Large intestine (tissue), 3 donors: Measurements from ENCODE around the gene TMEM131. TPM values are rescaled to one million over a fixed set of nuclear protein-coding genes. Genes with fewer than 3 reads are reported as not detected.
A peak's percentile ranks its signal among the peaks of the same experiment; 100 is the strongest.

Source experiments
- DNase-seq, 2 donors: peaks; one replicate each; pipeline versions ENCODE4 v3.0.0 to v3.0.0-alpha.2; 2013
- H3K27ac ChIP-seq: one replicate; pipeline ENCODE4 v1.5.1; 2013; ENCODE audit warnings: low read length
- H3K27me3 ChIP-seq: 2 replicates; pipeline ENCODE4 v1.6.1; 2013; ENCODE audit warnings: low read length; ENCODE audit not compliant: control insufficient read depth, insufficient read depth
- H3K36me3 ChIP-seq: 2 replicates; pipeline ENCODE4 v1.6.1; 2013; ENCODE audit warnings: low read length; ENCODE audit not compliant: control insufficient read depth, insufficient read depth
- H3K4me1 ChIP-seq: one replicate; pipeline ENCODE4 v1.6.1; 2013; ENCODE audit warnings: low read length; ENCODE audit not compliant: control insufficient read depth, insufficient read depth
- H3K4me3 ChIP-seq: one replicate; pipeline ENCODE4 v1.5.1; 2013; ENCODE audit warnings: low read length
- H3K9me3 ChIP-seq: one replicate; pipeline ENCODE4 v1.6.1; 2013; ENCODE audit warnings: mild to moderate bottlenecking, low read depth, low read length, moderate library complexity; ENCODE audit not compliant: control insufficient read depth
- WGBS: methylation state at CpG from one replicate; pipeline ENCODE4 v1.1.5; 2013; ENCODE audit warnings: low lambda C conversion rate; ENCODE audit not compliant: insufficient coverage; 5-methylcytosine and 5-hydroxymethylcytosine counted together
- polyA plus RNA-seq: library from polyadenylated mRNA; unstranded; fragments of 120-200 nt; gene quantifications from one replicate; pipeline ENCODE4 v1.2.1, GENCODE V29; 2013

Gene TMEM131
- polyA plus RNA-seq, 1 donor, result 41.2 TPM

DNA sequence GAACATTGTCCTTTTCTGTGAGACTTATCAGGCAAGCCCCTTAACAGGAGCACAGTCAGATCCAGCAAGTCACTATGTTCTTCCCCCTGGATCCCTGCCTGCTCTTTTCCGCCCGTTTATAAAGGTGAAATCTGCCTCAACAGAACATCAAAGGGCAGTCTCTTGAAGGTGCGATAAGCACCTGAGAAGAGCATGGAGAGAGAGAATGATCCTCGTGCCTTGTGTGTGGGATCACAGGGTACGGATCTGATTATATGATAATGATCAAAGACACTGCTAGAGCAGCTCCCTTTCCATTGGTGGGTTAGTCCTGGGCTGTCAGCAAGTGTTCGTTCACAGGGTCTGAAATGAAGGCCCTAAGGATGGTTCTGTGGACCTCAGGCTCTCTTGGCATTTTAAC lies 176.0 kb downstream of the TMEM131 start:
- Histone ChIP-seq H3K9me3 (no peaks in the 10 kb centered on the region), H3K4me1 (no peaks in the 10 kb centered on the region), H3K27ac (no peak overlapping the region), H3K36me3 (peaks cover 12% of the 10 kb centered on the region), H3K4me3 (no peak overlapping the region), H3K27me3 (no peaks in the 10 kb centered on the region)
- WGBS, result no CpG with 5 or more reads among the region's 6 CpGs
- DNase-seq, result peak in 1 of 2 donors; percentile 27

- Histone ChIP-seq H3K27me3 (no peaks in the 10 kb centered on the region), H3K36me3 (peaks cover 23% of the 10 kb centered on the region), H3K27ac (no peak overlapping the region), H3K4me1 (no peaks in the 10 kb centered on the region), H3K4me3 (no peak overlapping the region), H3K9me3 (no peaks in the 10 kb centered on the region)
- WGBS, result 100% methylated on average over 1 of the region's 2 CpGs
- no peak for DNase-seq
These were observed 179.3 kb downstream of the TMEM131 start for GRCh38 chr2:97816411-97816810.

- Histone ChIP-seq H3K4me3 (no peak overlapping the region), H3K9me3 (no peaks in the 10 kb centered on the region), H3K36me3 (peaks cover 47% of the 10 kb centered on the region), H3K4me1 (no peaks in the 10 kb centered on the region), H3K27ac (no peak overlapping the region), H3K27me3 (no peaks in the 10 kb centered on the region)
- 80% methylated on average over 2 of the region's 7 CpGs for WGBS
- no peak for DNase-seq
These were observed 182.8 kb downstream of the TMEM131 start for GRCh38 chr2:97812931-97813330.

DNA sequence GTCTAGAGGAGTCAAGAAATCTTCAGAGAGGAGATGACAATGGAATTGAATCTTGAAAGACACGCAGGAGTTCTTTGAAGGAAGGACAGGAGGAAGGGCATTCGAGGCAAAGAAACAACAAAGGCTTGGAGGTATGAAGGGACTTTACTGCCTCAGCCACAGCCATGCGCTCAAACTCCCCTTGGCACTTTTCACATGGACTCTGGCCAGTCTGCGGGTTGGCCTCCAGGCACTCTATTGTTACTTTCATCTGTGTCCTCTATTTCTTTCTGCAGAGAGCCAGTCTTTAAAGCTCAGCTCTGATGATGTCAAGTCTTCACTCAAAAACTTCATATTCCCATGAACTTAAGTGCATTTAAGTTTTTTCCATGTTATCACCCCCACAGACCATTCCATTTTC lies 186.9 kb downstream of the TMEM131 start:
- Histone ChIP-seq H3K27me3 (no peaks in the 10 kb centered on the region), H3K36me3 (peaks cover 45% of the 10 kb centered on the region), H3K27ac (no peak overlapping the region), H3K4me3 (no peak overlapping the region), H3K9me3 (no peaks in the 10 kb centered on the region), H3K4me1 (no peaks in the 10 kb centered on the region)
- DNase-seq, result no peak
- WGBS, result 86% methylated on average over 1 of the region's 4 CpGs

DNA sequence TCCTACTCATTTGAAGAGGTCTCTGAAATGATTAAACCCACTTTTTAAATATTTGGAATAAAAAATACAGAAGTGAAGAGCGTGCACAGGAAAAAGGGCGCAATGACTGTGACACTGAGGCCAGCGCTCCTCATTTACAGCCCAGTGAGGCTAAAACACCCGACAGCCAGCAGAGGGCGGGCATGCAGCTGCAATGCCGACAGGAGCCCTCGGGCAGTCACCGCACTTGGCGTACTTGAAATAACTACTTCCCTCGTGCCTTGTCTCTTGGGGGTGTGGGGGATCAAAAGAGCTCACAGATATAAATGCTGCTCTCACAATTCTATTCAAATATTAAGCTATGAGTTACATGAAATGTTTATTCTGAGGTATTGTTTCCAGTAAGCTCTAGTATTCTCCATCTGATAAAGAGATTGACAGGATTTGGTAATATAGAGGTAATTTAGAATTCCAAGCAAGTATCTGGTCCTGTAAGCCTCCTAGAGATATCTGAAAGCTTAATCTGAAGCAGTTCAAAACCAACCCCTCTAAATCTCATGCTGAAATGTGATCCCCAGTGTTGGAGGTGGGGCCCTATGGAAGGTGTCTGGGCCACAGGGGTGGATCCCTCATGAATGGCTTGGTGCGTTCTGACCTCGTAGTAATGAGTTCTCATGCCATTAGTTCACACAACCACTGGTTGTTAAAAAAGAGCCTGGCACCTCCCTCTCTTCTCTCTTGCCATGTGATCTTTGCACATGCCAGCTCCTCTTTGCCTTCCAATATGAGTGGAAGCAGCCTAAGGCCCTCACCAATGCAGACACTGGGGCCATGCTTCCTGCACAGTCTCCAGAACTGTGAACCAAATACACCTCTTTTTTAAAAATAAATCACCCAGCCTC lies 188.8 kb downstream of the TMEM131 start:
- H3K36me3 ChIP-seq, result peaks cover 48% of the 10 kb centered on the region

GRCh38 chr2:97805776-97806175 lies 190.0 kb downstream of the TMEM131 start:
- no peak overlapping the region for H3K27ac ChIP-seq
- no CpG with 5 or more reads among the region's 1 CpG for WGBS
- no peaks in the 10 kb centered on the region for H3K4me1 ChIP-seq
- peaks cover 44% of the 10 kb centered on the region for H3K36me3 ChIP-seq
- no peak overlapping the region for H3K4me3 ChIP-seq
- H3K9me3 ChIP-seq, result no peaks in the 10 kb centered on the region
- no peak for DNase-seq
- H3K27me3 ChIP-seq, result no peaks in the 10 kb centered on the region

More for the DNA sequence above, 188.8 kb downstream of the TMEM131 start:
- peak; percentile 68 to 75 for DNase-seq
- Histone ChIP-seq H3K4me1 (no peaks in the 10 kb centered on the region), H3K4me3 (no peak overlapping the region), H3K27me3 (no peaks in the 10 kb centered on the region), H3K9me3 (no peaks in the 10 kb centered on the region), H3K27ac (no peak overlapping the region)
- no CpG with 5 or more reads among the region's 12 CpGs for WGBS

DNA sequence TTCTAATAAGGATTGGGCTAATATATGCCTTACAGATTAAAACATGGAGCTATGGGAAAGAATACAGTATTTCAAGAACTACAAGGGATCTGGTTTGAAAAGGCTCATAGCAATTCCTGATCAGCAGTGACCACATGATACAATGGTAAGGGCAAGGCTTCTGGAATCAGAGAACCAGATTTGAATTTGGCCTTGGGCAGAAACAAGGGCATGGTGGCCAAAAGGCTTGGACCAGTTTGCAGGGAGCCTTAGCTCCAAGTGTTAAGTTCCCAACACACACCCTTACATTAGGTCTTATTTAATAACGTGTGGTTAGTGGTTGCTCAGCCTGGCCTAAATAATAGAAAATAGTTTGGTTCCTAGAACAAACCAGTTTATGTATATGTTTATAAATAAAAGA lies 194.7 kb downstream of the TMEM131 start:
- no CpG with 5 or more reads among the region's 1 CpG for WGBS
- no peak for DNase-seq
- Histone ChIP-seq H3K4me1 (no peaks in the 10 kb centered on the region), H3K9me3 (no peaks in the 10 kb centered on the region), H3K27ac (no peak overlapping the region), H3K27me3 (no peaks in the 10 kb centered on the region), H3K4me3 (no peak overlapping the region), H3K36me3 (peaks cover 33% of the 10 kb centered on the region)

DNA sequence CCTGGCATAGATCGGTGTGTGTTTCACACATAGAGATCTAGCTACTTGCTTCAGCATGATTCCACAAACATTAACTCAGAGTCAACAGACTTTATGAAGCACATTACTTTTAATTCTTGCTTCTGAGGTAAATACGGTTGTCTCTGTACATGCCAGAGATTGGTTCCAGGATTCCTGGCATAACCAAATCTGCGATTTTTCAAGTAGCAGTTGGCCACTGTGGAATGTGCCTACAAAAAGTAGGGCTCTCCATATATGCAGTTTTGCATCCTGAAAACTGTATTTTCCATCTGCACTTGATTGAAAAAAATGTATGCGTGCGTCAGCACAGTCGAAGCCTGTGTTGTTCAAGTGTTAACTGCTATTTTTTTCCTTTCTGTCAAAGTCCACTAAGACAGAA lies 197.3 kb downstream of the TMEM131 start:
- Histone ChIP-seq H3K4me3 (no peak overlapping the region), H3K4me1 (no peaks in the 10 kb centered on the region), H3K36me3 (peaks cover 32% of the 10 kb centered on the region), H3K9me3 (no peaks in the 10 kb centered on the region), H3K27ac (no peak overlapping the region), H3K27me3 (no peaks in the 10 kb centered on the region)
- no peak for DNase-seq
- 80% methylated on average over 1 of the region's 6 CpGs for WGBS

DNA sequence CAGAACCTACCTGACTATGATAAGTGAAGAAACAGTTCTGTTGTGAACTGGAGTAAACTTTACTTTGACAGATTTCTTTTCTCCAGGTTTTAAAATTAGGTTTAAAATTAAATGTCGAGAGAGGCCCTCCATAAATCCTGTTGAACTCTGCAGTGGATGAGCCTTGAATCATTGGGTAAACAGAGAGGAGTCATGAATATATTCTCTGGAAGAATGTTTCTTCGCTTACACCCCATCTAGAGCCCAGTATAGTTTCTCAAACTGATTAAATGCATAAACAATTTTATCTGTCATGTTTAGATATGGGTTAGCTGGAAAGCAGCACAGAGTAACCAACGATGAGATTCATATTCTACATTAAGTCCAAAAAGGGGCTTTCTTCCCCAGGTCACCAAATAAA lies 198.4 kb downstream of the TMEM131 start:
- H3K27me3 ChIP-seq, result no peaks in the 10 kb centered on the region
- no peaks in the 10 kb centered on the region for H3K4me1 ChIP-seq
- no peak overlapping the region for H3K4me3 ChIP-seq
- no CpG with 5 or more reads among the region's 3 CpGs for WGBS
- H3K27ac ChIP-seq, result no peak overlapping the region
- H3K9me3 ChIP-seq, result no peaks in the 10 kb centered on the region
- peaks cover 39% of the 10 kb centered on the region for H3K36me3 ChIP-seq
- DNase-seq, result no peak

- no peak overlapping the region for H3K4me3 ChIP-seq
- no CpG with 5 or more reads among the region's 2 CpGs for WGBS
- H3K9me3 ChIP-seq, result no peaks in the 10 kb centered on the region
- no peak for DNase-seq
- H3K36me3 ChIP-seq, result peaks cover 46% of the 10 kb centered on the region
- H3K4me1 ChIP-seq, result no peaks in the 10 kb centered on the region
- no peaks in the 10 kb centered on the region for H3K27me3 ChIP-seq
- no peak overlapping the region for H3K27ac ChIP-seq
These were observed 199.2 kb downstream of the TMEM131 start for GRCh38 chr2:97796465-97797126.
